SK-N-SH (cell line): ENCODE results near the gene TAF1L.

Experiments used
- CHD2 ChIP-seq: fragments of 150-350 bp; IDR thresholded peaks from 2 replicates; pipeline ENCODE4 v1.6.1; 2018; ENCODE audit warnings: low read length; ENCODE audit not compliant: partially characterized antibody
- EP300 ChIP-seq, 2 experiments: IDR thresholded peaks; 2 replicates each; pipeline versions ENCODE4 v1.4.0 to v1.6.1; 2012; ENCODE audit warnings: borderline replicate concordance in 1 of 2, low read depth in 1 of 2, low read length in 1 of 2
- EZH2phosphoT487 ChIP-seq: fragments of 200-600 bp; sonication (generic); IDR thresholded peaks from 2 replicates; pipeline ENCODE4 v1.6.1; 2017; ENCODE audit warnings: low read depth, mixed run types, mild to moderate bottlenecking, antibody characterized with exemption, moderate library complexity, borderline replicate concordance
- MAX ChIP-seq: IDR thresholded peaks from 2 replicates; pipeline ENCODE4 v1.4.0; 2012; ENCODE audit warnings: low read depth
- NRF1 ChIP-seq: IDR thresholded peaks from 2 replicates; pipeline ENCODE4 v1.6.1; 2012; ENCODE audit warnings: low read depth, mild to moderate bottlenecking, low read length
- POLR2AphosphoS5 ChIP-seq: IDR thresholded peaks from 2 replicates; pipeline ENCODE4 v1.6.1; 2012; ENCODE audit warnings: low read depth, low read length
- RAD21 ChIP-seq: IDR thresholded peaks from 2 replicates; pipeline ENCODE4 v1.6.1; 2012; ENCODE audit warnings: mild to moderate bottlenecking, low read length
- TAF1 ChIP-seq: IDR thresholded peaks from 2 replicates; pipeline ENCODE4 v1.6.1; 2012; ENCODE audit warnings: low read depth, mild to moderate bottlenecking, low read length, moderate library complexity, borderline replicate concordance
- TEAD4 ChIP-seq: IDR thresholded peaks from 2 replicates; pipeline ENCODE4 v1.4.0; 2012; ENCODE audit warnings: mild to moderate bottlenecking, borderline replicate concordance; ENCODE audit not compliant: insufficient read depth
- TF ChIP-seq, protein P1 (sequence below): fragments of 200-600 bp; sonication (generic); IDR thresholded peaks from 2 replicates; pipeline ENCODE4 v1.6.1; 2017; ENCODE audit warnings: antibody characterized with exemption, mild to moderate bottlenecking, moderate library complexity

- TF ChIP-seq EP300 (IDR thresholded peaks at IDR 0.05; ENCODE audit: borderline replicate concordance in 1 of 2, low read depth in 1 of 2, low read length in 1 of 2) (no peak), POLR2AphosphoS5 (no peak), TEAD4 (no peak), CHD2 (no peak), NRF1 (no peak), TAF1 (no peak), EZH2phosphoT487 (no peak), MAX (no peak), RAD21 (no peak)
- TF ChIP-seq, protein P1, sequence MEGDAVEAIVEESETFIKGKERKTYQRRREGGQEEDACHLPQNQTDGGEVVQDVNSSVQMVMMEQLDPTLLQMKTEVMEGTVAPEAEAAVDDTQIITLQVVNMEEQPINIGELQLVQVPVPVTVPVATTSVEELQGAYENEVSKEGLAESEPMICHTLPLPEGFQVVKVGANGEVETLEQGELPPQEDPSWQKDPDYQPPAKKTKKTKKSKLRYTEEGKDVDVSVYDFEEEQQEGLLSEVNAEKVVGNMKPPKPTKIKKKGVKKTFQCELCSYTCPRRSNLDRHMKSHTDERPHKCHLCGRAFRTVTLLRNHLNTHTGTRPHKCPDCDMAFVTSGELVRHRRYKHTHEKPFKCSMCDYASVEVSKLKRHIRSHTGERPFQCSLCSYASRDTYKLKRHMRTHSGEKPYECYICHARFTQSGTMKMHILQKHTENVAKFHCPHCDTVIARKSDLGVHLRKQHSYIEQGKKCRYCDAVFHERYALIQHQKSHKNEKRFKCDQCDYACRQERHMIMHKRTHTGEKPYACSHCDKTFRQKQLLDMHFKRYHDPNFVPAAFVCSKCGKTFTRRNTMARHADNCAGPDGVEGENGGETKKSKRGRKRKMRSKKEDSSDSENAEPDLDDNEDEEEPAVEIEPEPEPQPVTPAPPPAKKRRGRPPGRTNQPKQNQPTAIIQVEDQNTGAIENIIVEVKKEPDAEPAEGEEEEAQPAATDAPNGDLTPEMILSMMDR = no peak
Observed at GRCh38 chr9:32625320-32625719, 10.1 kb downstream of the TAF1L start.
